GM18907 (cell line): Measurements from ENCODE around the gene CLDND2.
"Not testable (repeated sequence)": the region's sequence is repeated elsewhere in the genome, so short reads cannot be mapped to it uniquely, and the experiment has no call there.

ENCODE experiments used
- ATAC-seq: cut with Tn5 transposase; IDR thresholded peaks from one replicate; pipeline ENCODE4 v1.9.1; 2021; ENCODE audit warnings: mild to moderate bottlenecking, moderate library complexity; ENCODE audit not compliant: unreplicated experiment

CLDND2 gene

DNA sequence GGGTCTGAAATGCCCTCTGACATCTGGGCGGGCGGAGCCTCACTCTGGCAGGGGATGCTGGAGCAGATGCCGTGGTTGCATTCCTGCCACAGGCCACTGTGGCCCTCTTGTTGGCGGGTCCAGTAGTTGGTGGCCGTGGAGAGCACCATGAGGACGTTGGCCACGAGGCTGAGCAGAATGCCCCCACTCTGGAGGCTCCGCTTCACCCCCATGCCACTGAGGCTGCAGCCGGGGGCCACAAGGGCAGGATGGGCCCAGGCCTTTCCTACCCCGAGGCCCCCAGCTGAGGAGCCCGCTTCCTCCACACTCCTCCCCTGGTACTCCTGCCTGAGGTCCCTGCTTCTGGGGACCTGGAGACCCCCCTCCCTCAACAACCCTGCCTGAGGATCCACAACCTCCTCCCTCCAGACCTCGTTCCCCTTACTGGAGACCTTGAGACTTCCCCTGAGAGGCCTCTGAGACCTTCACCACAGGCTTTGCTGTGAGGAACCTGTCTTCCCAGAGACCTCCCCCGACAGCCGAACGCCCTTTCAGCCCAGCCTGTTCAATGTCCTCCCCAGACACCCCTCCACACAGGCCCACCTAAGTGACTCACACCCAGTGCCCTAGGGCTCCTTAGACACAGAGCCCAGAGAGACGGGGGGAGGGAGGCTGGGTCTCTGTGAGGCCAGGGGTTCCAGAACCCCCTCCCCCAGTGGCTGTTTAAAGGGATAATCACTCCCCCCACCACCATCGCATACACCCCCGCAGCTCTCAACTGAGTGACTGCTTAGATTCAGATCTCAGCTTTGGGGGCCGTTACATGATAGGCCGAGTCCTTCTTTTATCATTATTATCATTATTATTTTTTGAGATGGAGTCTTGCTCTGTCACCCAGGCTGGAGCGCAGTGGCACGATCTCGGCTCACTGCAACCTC, at the start of gene CLDND2:
Gene CLDND2 (minus strand): TSS at position 638 of the 917 bp plus-strand sequence. CDS start 426 bp downstream, at position 212.
- ATAC-seq: no peak

- peak; percentile 44 for ATAC-seq
Measured at GRCh38 chr19:51417810-51418157, 49.0 kb upstream of the CLDND2 start.

- peak; percentile 65 for ATAC-seq
Measured at GRCh38 chr19:51417107-51417809, 48.5 kb upstream of the CLDND2 start, which contains the start of gene SIGLEC10. Gene SIGLEC10, minus strand, starts transcription at chr19:51417642. Its CDS starts 61 bp downstream, at chr19:51417581.

- ATAC-seq: not testable (repeated sequence)
Measured at GRCh38 chr19:51416422-51416821, 47.6 kb upstream of the CLDND2 start.

DNA sequence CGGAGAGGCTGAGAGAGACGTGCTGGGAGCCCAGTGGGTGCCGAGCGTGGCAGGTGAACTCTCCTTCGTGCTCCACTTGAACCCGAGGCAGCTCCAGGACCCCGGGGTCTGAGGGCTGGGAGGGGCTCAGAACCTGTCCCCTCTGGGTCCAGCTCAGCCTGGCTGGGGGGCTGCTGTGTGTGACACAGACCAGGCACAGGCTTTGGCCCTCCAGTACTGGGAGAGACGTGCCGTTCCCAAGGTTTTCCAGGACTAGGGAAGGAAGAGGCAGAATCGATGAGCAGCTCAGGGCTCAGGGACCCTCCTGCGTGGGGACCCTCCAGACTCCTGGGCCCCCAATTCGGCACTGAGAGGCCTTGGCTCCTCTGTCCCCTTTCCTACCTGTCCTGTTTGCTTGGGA, 46.4 kb upstream of the CLDND2 start:
- no peak for ATAC-seq

DNA sequence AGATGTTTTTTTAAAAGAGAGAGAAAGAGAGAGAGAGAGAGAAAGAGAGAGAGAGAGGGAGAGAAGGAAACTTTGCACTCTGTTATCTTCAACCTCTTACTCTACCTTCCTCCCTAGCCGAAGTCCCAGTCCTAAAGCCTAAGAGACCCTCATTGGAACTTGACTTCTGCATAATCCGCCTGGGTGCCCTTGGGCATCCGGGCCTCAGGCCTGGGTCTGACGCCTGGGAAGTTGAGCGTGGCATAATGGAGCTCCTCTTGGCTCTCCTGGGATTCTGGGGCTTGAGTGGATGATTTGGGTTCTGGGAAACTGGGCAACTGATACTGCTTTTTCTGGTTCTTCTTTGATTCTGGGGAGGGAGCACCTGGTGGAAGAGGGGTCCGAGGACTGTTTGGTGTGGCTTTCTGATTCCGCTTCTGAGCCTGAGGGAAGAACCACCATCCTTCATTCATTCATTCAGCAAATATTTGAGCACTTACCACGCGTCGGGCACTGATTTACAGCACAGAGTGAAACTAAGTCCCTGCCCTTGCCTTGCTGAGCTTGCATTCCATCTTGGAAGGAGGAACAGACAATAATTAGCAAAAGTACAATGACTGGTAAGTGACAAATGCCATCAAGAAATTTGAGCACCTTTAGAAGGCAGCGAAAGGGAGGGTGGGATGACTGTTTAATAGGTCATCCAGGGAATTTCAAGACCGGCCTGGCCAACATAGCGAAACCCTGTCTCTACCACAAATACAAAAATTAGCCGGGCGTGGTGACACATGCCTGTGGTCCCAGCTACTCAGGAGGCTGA, 42.3 kb upstream of the CLDND2 start:
- no peak for ATAC-seq

DNA sequence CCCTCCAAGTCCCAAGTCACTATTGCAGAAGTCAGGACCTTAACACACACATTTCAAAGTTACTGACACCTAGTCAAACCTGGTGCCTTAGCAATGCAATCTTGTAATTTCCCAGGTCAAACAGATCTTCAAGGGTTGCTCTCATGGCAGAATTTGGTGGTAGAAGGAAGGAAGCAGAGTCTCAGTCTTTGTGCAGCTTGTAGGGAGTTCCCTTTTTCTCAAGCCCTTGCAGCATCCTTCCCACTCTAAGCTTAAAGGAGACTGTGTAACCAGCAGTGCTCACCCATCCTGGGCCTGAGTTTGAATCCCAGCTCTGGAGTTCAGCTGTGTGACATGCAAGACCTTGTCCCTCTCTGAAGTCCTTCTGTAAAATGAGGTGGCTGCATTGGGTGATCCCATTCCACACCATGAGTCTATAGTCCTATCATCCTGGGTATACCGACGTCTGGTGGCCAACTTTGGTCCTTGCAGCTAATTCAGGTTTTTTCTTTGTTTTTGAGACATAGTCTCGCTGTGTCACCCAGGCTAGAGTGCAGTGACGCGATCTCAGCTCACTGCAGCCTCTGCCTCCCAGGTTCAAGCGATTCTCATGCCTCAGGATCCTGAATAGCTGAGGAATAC, 38.8 kb upstream of the CLDND2 start:
- ATAC-seq: no peak

GRCh38 chr19:51402117-51402516, 33.3 kb upstream of the CLDND2 start:
- no peak for ATAC-seq

DNA sequence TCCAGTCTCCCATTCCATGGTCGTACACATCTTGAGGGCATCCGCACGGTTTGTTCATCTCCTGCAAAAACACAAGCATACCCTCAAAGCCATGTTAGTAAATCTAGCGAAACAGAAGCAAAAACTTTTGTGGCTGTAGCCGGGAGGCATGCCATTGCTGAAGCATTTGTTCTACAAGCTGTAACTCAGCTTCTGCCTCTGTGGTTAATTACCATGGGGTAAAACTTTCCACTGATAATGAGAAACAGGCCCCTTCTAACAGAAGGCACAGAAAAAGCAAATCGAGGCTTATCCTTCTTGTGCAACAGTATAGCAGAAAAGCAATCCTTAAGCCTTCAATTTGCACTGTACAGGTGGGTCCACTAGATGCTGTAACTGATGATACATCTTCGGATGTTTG, 31.1 kb upstream of the CLDND2 start:
- not testable (repeated sequence) for ATAC-seq

DNA sequence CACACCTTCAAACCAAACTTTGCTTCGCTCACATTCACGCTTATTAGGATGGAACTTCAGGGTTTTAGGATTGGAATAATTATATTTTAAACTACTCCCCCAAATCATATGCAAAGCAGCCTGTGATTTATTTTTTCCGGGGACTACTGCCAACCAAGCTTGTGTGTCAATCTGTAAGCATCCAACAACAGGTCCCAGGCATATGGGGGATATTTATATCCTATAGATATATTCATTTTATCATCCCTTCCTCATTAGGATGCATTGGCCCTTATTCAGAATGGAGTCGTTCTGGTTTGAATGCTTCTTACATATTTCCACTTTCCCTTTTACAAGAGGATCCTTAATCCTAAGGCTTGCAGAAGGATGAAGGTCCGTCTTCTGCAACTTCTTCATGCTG, 30.4 kb upstream of the CLDND2 start:
- ATAC-seq: no peak

DNA sequence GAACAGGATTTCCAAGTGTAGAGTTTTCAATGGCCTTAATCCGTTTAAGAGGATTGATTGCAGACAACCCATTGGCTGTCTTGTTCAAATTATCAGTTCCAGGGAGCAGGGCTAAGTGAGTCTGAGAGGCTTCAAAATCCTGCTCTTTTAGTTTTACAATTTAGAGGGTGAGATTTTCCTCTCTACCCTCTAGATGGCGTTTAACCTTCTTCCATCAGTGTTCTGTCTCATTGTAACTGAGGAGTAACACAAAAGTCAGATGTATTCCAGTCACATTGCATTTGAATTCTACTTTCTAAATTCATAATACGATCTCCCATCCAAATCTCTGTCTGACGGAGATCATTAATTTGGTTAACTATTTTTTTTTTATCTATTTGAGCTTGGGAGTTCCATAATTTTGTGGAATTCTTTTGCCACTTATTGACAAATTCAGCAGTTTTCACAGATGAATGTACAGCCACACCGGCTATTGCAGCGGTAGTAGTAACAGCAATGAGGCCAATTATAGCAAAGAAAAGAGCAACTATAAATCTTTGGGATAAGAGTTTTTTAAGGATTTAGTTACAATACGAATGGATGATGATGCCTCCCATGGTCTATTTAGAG, 29.4 kb upstream of the CLDND2 start:
- ATAC-seq: no peak

GRCh38 chr19:51397453-51397852, 28.6 kb upstream of the CLDND2 start:
- ATAC-seq: not testable (repeated sequence)

DNA sequence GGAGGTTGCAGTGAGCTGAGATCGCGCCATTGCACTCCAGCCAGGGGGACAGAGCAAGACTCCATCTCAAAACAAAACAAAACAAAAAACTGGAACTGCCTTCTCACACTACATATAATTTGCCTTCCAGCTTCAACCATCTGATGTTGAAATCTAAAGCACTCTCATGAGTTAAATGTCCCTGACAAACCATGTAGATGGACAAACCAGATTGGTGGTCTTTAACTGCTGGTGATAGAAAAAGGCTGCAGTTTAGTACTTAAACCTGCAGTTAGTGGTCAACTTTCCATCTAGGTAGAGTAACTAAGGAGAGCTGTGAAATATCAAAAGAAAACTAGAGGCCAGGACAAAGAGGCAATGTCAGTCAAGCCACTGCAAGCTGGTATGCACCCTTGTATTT, 27.4 kb upstream of the CLDND2 start:
- no peak for ATAC-seq

DNA sequence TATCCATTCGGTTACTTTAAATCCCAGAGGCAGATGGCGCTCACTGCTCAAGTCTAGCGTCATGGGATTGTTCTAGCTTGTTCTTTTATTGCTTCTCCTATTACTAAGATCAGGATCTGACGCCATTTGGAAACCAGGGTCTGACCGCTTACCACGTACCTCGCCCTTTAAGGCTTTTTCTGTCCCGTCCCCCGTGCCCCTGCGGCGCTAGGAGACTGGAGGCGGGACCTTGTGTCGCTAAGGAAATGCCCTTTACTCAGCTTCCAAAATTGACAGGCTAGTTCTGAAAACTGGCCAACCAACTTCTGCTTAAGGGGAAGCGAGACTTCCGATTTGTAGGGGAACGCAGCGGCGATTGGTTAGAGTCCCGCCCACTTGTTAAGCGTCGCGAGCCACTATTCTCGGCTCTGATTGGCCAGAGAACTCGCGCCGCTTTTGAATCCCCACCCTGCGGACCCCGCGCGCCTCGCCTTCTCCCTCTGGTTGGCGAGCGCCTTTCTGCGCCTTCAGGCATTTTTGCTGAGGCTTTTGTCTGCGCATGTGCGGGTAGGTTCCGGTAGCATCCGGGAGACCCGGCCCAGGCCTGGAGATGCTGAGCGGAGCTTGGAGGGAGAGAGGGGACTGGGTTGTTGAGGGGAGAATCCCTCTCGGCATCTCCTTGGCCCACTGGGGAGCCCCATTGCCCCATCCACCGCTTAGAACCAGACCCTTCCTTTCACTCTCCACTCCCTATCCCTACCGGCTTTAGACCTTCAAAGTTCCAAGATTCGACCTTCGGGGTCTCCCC, 25.4 kb upstream of the CLDND2 start:
- peak; percentile 87 for ATAC-seq

DNA sequence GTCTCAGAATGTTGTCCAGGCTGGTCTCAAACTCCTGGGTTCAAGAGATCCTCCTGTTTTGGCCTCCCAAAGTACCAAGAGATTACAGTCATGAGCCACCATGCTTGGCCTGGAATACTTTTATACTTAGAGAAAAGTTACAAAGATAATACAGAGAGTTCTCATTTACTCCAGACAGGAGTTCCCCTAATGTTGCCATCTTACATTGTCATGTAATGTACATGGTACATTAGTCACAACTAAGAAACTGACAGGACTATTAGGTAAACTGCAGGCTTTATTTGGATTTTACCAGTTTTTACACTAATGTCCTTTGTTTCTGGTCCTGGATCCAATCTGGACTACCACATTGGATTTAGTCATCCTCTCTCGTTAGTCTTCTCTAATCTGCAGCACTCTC, 23.9 kb upstream of the CLDND2 start:
- ATAC-seq: no peak

DNA sequence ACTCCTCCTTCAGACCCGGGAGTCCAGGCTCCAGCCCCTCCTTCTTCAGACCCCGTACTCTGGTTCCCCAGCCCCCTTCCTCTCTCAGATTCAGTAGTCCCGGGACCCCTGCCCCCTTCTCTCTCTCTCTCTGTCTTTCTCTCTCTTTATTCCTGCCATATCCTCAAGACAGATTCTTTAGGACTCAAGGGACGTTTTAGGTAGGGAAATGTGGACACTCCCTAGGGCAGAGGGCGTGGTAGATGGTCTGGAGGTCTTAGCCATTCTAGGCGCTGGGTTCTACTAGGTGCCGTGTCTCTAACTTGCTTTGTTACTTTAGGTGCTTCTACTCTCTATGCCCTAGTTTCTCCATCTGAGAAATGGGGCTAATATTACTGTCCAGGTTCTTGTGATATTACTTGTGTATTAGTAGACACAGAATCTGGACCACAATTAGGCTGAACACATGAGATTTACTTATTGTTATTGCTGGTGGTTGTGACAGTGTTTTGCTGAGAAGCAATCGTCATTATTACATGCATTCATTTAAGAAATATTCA, 22.3 kb upstream of the CLDND2 start:
- ATAC-seq: no peak

DNA sequence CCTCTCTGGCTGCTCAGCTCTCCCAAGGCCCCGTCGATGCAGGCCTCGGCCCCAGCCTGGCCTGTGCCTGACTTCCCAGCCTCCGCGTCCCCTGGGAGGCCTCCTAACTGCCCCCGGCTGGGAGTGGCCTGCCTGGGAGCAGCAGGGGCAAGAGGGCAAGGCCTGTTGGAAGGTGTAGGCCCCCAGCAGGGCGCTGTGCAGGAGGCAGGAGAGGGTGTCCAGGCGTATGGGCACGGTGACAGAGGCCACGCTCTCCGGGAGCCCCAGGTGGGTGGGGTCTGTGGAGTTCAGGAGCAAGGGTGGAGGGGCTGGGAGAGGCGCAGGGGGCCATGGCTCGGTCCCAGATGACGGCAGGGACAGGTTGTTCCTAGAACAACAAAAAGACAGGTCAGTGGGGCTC, 20.3 kb upstream of the CLDND2 start:
- ATAC-seq: no peak

GRCh38 chr19:51387924-51388389, 19.2 kb upstream of the CLDND2 start, which contains the start of gene LIM2:
Gene LIM2, minus strand, starts transcription at chr19:51387974. Its CDS starts 531 bp downstream, at chr19:51387443.
- ATAC-seq: no peak
